CD4-positive, alpha-beta T cell treated with Interleukin-4 for 1 hour (primary cell): ENCODE measurements around the gene PRDM12.

Experiments
- DNase-seq, 2 donors: peaks; one replicate each; pipeline ENCODE4 v3.0.0-alpha.2; 2020 to 2022

The PRDM12 gene

GRCh38 chr9:130693101-130693425 is 28.7 kb downstream of the PRDM12 start:
- no peak for DNase-seq

DNA sequence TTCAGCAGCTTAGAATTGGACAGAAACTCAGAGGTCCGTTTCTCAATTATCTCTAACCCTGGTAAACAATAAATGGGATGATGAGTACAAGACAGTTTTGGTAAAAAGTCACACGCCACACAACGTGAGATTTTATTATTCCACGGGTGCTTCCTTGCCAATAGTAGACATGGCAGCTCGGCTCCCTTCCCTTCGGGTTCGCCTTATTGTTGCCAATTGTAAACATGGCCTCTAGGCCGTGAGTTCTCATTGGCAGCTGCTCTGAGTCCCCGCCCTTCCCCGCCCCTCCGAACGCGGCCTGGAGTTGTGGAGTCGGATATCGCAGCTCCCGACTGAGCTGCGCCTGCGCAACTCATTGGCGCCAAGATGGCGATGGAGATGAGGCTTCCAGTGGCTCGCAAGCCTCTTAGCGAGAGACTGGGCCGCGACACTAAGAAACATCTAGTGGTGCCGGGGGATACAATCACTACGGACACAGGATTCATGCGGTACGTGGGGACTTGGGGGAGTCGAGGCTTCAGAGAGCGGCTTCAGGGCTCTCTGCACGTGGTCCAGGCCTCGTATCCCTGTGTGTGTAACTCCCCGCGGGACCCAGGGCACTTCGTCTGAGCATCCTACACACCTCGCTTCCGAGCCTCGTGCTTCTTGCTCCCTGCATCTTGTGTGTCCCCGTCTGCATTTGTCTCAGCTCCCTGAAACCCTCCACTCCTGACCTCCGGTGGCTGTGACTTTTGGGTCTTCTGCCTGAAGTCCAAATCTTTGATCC is 29.2 kb downstream of the PRDM12 start, which contains the start of gene EXOSC2:
Gene EXOSC2 (plus strand): TSS at position 355 of the 766 bp plus-strand sequence. CDS start 12 bp downstream, at position 367.
- DNase-seq: peak; percentile 99

- DNase-seq: no peak
Observed at GRCh38 chr9:130694205-130694604, 29.8 kb downstream of the PRDM12 start.

GRCh38 chr9:130696139-130696650 is 31.8 kb downstream of the PRDM12 start:
- no peak for DNase-seq

DNA sequence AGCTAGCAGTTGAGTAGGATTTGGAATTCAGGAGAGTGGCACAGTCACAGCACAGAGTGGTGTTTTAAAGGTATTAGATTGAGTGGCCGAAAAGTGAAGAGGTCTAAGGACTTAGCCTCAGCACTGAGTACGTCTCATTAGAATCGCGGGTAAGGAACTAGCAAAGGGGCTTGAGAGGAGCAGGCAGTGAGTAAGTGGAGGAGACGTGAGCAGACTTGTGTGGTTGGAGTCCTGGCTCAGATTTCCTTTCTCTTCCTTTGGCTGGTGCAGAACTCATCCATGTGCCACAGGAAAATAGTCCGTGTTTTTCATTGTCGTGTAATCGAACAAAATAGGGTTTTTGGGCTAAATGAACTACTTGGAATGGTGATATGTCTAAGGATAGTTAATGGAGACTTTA is 32.6 kb downstream of the PRDM12 start:
- DNase-seq: no peak

DNA sequence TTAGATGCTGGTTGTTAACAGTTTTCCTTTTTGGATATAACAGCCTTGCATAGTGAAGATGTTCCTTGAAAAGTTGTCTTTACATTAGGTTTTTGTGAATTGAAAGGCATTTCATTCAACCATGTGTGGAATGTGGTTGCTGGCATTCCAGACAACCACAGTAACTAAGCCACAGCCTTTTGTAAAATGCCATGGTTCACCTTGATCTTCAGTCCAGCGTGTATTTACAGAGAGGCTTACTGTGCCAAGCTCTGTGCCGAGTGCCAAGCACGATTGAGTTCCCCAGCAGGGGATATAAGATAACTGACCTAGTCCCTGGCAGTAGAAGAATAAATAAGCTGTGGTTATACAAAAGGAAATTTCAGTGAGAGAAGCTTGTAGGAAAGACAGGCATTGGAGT is 34.1 kb downstream of the PRDM12 start:
- no peak for DNase-seq

- DNase-seq: no peak
Observed at GRCh38 chr9:130699047-130699446, 34.7 kb downstream of the PRDM12 start.

GRCh38 chr9:130701059-130702022 is 36.9 kb downstream of the PRDM12 start:
- peak; percentile 60 to 67 for DNase-seq

DNA sequence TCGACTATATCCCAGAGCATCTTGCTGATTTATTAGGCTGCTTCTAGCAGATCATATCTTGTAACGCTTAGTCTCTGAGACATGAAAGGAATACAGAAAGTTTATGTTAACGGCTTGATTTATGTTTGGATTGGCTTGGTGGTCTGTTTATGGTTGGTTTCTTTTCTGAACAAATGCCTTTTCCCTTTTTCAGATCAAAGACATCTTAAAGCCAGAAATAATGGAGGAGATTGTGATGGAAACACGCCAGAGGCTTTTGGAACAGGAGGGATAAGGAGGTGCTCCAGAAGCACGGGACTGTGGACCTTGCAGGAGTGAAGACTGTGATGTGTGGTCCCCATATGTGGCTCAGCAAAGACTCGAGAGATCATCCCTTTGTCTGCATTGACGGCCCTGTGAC is 39.1 kb downstream of the PRDM12 start:
- DNase-seq: no peak

DNA sequence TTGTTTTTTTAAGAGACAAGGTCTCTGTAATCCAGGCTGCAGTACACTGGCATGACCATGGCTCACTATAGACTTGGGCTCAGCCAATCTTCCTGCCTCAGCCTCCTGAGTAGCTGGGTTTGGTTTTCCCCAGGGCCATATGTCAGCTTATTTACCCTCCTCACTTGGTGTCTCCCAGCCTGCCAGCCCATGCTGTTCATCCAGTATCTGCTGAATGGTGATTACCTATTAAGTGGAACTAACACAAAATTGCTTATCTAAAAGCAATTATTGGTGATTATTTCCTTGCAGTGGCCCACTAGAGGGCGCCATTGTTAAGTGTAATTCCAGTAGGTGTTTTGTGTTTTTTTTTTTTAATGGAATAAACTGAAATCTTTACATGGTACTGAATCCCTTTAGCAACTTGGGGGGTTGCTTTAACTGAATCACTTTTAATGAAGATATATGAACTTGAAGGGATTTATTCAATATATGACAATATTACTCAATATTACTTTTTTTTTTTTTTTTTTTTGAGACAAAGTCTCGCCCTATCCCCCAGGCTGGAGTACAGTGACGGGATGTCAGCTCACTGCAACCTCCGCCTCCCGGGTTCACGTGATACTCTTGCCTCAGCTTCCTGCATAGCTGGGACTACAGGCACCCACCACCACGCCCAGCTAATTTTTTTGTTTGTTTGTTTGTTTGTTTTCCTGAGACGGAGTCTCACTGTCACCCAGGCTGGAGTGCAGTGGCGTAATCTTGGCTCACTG is 43.0 kb downstream of the PRDM12 start:
- DNase-seq: peak; percentile 62 to 75

- no peak for DNase-seq
Observed at GRCh38 chr9:130710822-130711352, 46.5 kb downstream of the PRDM12 start.

GRCh38 chr9:130711469-130711868 is 47.1 kb downstream of the PRDM12 start:
- no peak for DNase-seq

DNA sequence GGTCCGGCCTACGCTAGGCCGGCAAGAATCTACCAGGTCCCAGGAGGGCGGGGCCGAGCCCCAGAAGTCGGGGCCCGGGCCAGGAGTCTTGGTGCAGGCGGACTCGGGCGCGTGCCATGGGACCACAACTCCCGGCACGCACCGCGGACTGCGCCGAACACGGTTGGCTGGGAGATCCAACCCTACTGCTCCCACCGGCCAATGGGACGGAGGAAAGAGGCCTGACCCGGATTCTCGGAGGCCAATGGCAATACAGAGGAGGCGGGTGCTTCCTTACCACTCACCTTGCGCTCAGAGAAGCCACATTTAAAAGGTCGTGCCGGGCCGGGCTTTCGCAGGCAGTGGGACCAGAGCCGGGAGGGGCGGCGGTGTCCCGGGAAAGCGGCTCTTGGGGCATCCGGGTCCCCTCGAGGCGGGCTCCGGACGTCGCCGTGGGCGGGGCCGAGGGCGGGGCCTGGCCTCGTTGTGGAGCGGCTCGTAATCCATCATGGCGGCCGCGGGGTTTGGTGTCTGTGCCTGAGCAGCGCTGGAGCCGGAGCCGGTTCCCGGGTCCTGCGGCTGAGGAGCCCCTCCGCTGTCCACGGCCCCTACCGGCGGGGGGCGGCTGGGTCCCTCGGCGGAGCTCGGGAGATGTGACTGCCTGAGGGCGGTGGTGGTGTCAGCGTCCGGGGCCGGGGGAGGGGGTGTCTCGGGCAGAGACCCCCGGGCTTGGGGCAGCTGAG is 48.3 kb downstream of the PRDM12 start:
- DNase-seq: peak; percentile 96 to 97

GRCh38 chr9:130713286-130713960 is 49.0 kb downstream of the PRDM12 start:
- DNase-seq: no peak

- DNase-seq: no peak
Observed at GRCh38 chr9:130714586-130715110, 50.3 kb downstream of the PRDM12 start.

- no peak for DNase-seq
Observed at GRCh38 chr9:130715270-130715669, 50.9 kb downstream of the PRDM12 start.

- no peak for DNase-seq
Observed at GRCh38 chr9:130718562-130718961, 54.2 kb downstream of the PRDM12 start.

GRCh38 chr9:130720762-130721161 is 56.4 kb downstream of the PRDM12 start:
- no peak for DNase-seq

DNA sequence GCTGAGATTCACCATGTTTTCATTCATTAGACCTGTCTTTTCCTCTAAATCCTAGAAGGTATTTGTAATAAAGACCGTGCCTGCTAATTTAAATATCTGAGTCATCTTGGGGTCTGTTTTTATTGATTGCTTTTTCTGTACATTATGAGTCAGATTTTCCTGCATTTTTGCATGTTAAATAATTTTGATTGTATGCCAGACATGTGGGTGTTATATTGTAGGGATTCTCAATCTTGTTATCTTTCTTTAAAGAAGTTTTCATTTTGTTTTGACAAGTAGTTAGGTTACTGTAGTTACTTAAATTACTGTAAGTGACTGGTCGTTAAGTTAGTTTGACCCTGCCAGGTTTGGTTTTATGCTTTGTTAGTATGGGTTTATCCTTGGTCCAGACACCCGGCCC is 64.3 kb downstream of the PRDM12 start:
- DNase-seq: no peak

DNA sequence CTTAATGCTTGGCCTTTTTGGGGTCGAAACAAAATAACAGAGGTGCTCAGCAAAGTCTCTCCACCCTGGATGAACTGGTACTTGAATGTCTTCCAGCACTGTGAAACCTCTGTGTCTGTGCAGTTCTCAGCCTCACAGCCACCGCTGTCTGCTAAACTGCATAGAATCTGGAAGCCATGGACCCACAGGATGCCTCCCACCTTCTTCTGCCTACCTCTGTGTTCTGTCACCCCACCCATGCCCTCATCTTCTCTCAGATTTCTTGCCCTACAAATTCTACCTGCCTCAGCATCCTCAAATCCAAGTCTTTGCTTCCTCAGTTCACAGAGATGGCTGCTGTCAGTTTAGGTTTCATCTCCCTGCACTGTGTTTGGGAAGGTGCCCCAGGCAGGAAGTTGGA is 64.8 kb downstream of the PRDM12 start:
- DNase-seq: no peak

DNA sequence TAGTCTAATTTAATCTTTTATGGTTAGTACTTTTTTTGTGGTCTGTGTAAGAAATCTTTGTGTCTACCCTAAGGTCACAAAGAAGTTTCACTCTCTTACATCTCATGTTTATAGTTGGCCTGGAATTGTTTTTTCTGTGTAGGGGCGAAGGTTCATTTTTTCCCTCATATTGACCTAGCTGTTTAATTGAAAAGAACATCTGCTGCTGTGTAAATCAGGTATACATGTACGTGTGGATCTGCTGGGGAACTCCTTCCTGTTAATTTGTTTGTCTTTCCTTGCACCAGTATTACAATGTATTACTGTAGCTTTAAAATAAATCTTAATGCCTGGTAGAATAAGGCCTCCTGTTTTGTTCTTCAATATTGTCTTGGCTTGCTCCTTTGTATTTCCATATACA is 67.0 kb downstream of the PRDM12 start:
- no peak for DNase-seq
